Measurements from ENCODE around the gene MAS1. TPM values are rescaled to one million over a fixed set of nuclear protein-coding genes. Genes with fewer than 3 reads are reported as not detected.

MAS1 gene
- total RNA-seq, 2 experiments from 2014 or later: not detected

- H3K4me1 Mint-ChIP-seq: peaks cover 11% of the 10 kb centered on the region
- no peaks in the 10 kb centered on the region for H3K9me3 Mint-ChIP-seq (ENCODE audit: low read depth)
- no peak overlapping the region for H3K27ac Mint-ChIP-seq
These were observed 24.2 kb upstream of the MAS1 start for GRCh38 chr6:159866286-159867247.

GRCh38 chr6:159871241-159871640 lies 19.5 kb upstream of the MAS1 start:
- H3K4me1 Mint-ChIP-seq: peaks cover 5% of the 10 kb centered on the region
- ATAC-seq (no peak), DNase-seq (no peak)
- H3K27me3 Mint-ChIP-seq: peaks cover 9% of the 10 kb centered on the region
- no peaks in the 10 kb centered on the region for H3K36me3 Mint-ChIP-seq
- H3K4me3 Mint-ChIP-seq: no peak overlapping the region
- CTCF ChIA-PET: no interaction called here
- no peaks in the 10 kb centered on the region for H3K9me3 Mint-ChIP-seq (ENCODE audit: low read depth)
- no peak overlapping the region for H3K27ac Mint-ChIP-seq

More at GRCh38 chr6:159866286-159867247, 24.2 kb upstream of the MAS1 start:
- no peak for DNase-seq
- H3K36me3 Mint-ChIP-seq: no peaks in the 10 kb centered on the region
- no peak overlapping the region for H3K4me3 Mint-ChIP-seq
- CTCF ChIA-PET: no interaction called here
- peaks cover 5% of the 10 kb centered on the region for H3K27me3 Mint-ChIP-seq
- no peak for ATAC-seq

- ATAC-seq: peak; percentile 71
- CTCF ChIA-PET: no interaction called here
- Mint-ChIP-seq H3K4me1 (peaks cover 5% of the 10 kb centered on the region), H3K27ac (no peak overlapping the region), H3K9me3 (ENCODE audit: low read depth) (no peaks in the 10 kb centered on the region), H3K36me3 (no peaks in the 10 kb centered on the region), H3K4me3 (no peak overlapping the region), H3K27me3 (peaks cover 9% of the 10 kb centered on the region)
- peak; percentile 59 for DNase-seq
These were observed 18.9 kb upstream of the MAS1 start for GRCh38 chr6:159871906-159872305.

GRCh38 chr6:159874435-159874834 lies 16.4 kb upstream of the MAS1 start:
- H3K4me1 Mint-ChIP-seq: peaks cover 5% of the 10 kb centered on the region
- H3K9me3 Mint-ChIP-seq (ENCODE audit: low read depth): no peaks in the 10 kb centered on the region
- H3K4me3 Mint-ChIP-seq: no peak overlapping the region
- ATAC-seq (no peak), DNase-seq (no peak)
- H3K27ac Mint-ChIP-seq: no peak overlapping the region
- CTCF ChIA-PET: no interaction called here
- H3K27me3 Mint-ChIP-seq: peaks cover 4% of the 10 kb centered on the region
- no peaks in the 10 kb centered on the region for H3K36me3 Mint-ChIP-seq

- peaks cover 4% of the 10 kb centered on the region for H3K27me3 Mint-ChIP-seq
- no peaks in the 10 kb centered on the region for H3K36me3 Mint-ChIP-seq
- H3K9me3 Mint-ChIP-seq (ENCODE audit: low read depth): no peaks in the 10 kb centered on the region
- H3K27ac Mint-ChIP-seq: no peak overlapping the region
- DNase-seq (no peak), ATAC-seq (no peak)
- H3K4me3 Mint-ChIP-seq: no peak overlapping the region
- CTCF ChIA-PET: no interaction called here
- H3K4me1 Mint-ChIP-seq: peaks cover 5% of the 10 kb centered on the region
These were observed 15.6 kb upstream of the MAS1 start for GRCh38 chr6:159875194-159875593.

- CTCF ChIA-PET: no interaction called here
- Mint-ChIP-seq H3K4me3 (no peak overlapping the region), H3K9me3 (ENCODE audit: low read depth) (no peaks in the 10 kb centered on the region), H3K27me3 (peaks cover 4% of the 10 kb centered on the region), H3K4me1 (peaks cover 5% of the 10 kb centered on the region), H3K36me3 (no peaks in the 10 kb centered on the region), H3K27ac (no peak overlapping the region)
- DNase-seq (no peak), ATAC-seq (no peak)
These were observed 14.5 kb upstream of the MAS1 start for GRCh38 chr6:159876242-159876641.

- DNase-seq (no peak), ATAC-seq (no peak)
- no peaks in the 10 kb centered on the region for H3K9me3 Mint-ChIP-seq (ENCODE audit: low read depth)
- H3K27me3 Mint-ChIP-seq: peaks cover 8% of the 10 kb centered on the region
- H3K4me3 Mint-ChIP-seq: no peak overlapping the region
- no peak overlapping the region for H3K27ac Mint-ChIP-seq
- CTCF ChIA-PET: no interaction called here
- no peaks in the 10 kb centered on the region for H3K36me3 Mint-ChIP-seq
- H3K4me1 Mint-ChIP-seq: no peaks in the 10 kb centered on the region
These were observed 13.5 kb upstream of the MAS1 start for GRCh38 chr6:159877256-159877808.

- no peak for ATAC-seq
- peaks cover 11% of the 10 kb centered on the region for H3K27me3 Mint-ChIP-seq
- CTCF ChIA-PET: no interaction called here
These were observed 12.4 kb upstream of the MAS1 start for GRCh38 chr6:159878341-159878740.

GRCh38 chr6:159879856-159880255 lies 10.9 kb upstream of the MAS1 start:
- ATAC-seq (no peak), DNase-seq (peak; percentile 1)
- no peaks in the 10 kb centered on the region for H3K9me3 Mint-ChIP-seq (ENCODE audit: low read depth)
- CTCF ChIA-PET: no interaction called here
- H3K27me3 Mint-ChIP-seq: peaks cover 11% of the 10 kb centered on the region
- H3K27ac Mint-ChIP-seq: no peak overlapping the region
- no peaks in the 10 kb centered on the region for H3K4me1 Mint-ChIP-seq
- no peak overlapping the region for H3K4me3 Mint-ChIP-seq
- H3K36me3 Mint-ChIP-seq: no peaks in the 10 kb centered on the region

More at GRCh38 chr6:159878341-159878740, 12.4 kb upstream of the MAS1 start:
- H3K4me1 Mint-ChIP-seq: no peaks in the 10 kb centered on the region
- no peak overlapping the region for H3K4me3 Mint-ChIP-seq
- no peaks in the 10 kb centered on the region for H3K36me3 Mint-ChIP-seq
- no peak for DNase-seq
- H3K27ac Mint-ChIP-seq: no peak overlapping the region
- H3K9me3 Mint-ChIP-seq (ENCODE audit: low read depth): no peaks in the 10 kb centered on the region

GRCh38 chr6:159880412-159880975 lies 10.3 kb upstream of the MAS1 start:
- no peaks in the 10 kb centered on the region for H3K9me3 Mint-ChIP-seq (ENCODE audit: low read depth)
- CTCF ChIA-PET: no interaction called here
- no peaks in the 10 kb centered on the region for H3K4me1 Mint-ChIP-seq
- no peaks in the 10 kb centered on the region for H3K36me3 Mint-ChIP-seq
- H3K27ac Mint-ChIP-seq: no peak overlapping the region
- no peak overlapping the region for H3K4me3 Mint-ChIP-seq
- no peak for ATAC-seq
- peaks cover 10% of the 10 kb centered on the region for H3K27me3 Mint-ChIP-seq
- DNase-seq: peak; percentile 12

GRCh38 chr6:159884720-159885119 lies 6.1 kb upstream of the MAS1 start:
- Mint-ChIP-seq H3K27ac (no peak overlapping the region), H3K4me1 (no peaks in the 10 kb centered on the region), H3K27me3 (peaks cover 39% of the 10 kb centered on the region), H3K4me3 (no peak overlapping the region), H3K9me3 (ENCODE audit: low read depth) (no peaks in the 10 kb centered on the region), H3K36me3 (no peaks in the 10 kb centered on the region)
- ATAC-seq (no peak), DNase-seq (no peak)
- CTCF ChIA-PET: no interaction called here

- Mint-ChIP-seq H3K4me3 (no peak overlapping the region), H3K36me3 (no peaks in the 10 kb centered on the region), H3K9me3 (ENCODE audit: low read depth) (no peaks in the 10 kb centered on the region), H3K4me1 (no peaks in the 10 kb centered on the region), H3K27ac (no peak overlapping the region), H3K27me3 (peaks cover 54% of the 10 kb centered on the region)
- no peak for DNase-seq
- ATAC-seq: no peak
- CTCF ChIA-PET: no interaction called here
These were observed 4.5 kb upstream of the MAS1 start for GRCh38 chr6:159886270-159886669.

- Mint-ChIP-seq H3K27ac (no peak overlapping the region), H3K4me1 (no peaks in the 10 kb centered on the region), H3K36me3 (no peaks in the 10 kb centered on the region), H3K9me3 (ENCODE audit: low read depth) (no peaks in the 10 kb centered on the region), H3K27me3 (peaks cover 61% of the 10 kb centered on the region), H3K4me3 (no peak overlapping the region)
- DNase-seq: no peak
- CTCF ChIA-PET: no interaction called here
- no peak for ATAC-seq
These were observed 3.6 kb upstream of the MAS1 start for GRCh38 chr6:159887146-159887545.

- peaks cover 63% of the 10 kb centered on the region for H3K27me3 Mint-ChIP-seq
- H3K9me3 Mint-ChIP-seq (ENCODE audit: low read depth): no peaks in the 10 kb centered on the region
- H3K4me1 Mint-ChIP-seq: no peaks in the 10 kb centered on the region
- DNase-seq: no peak
- CTCF ChIA-PET: no interaction called here
- no peak overlapping the region for H3K4me3 Mint-ChIP-seq
- no peaks in the 10 kb centered on the region for H3K36me3 Mint-ChIP-seq
- no peak for ATAC-seq
- H3K27ac Mint-ChIP-seq: no peak overlapping the region
These were observed 3.0 kb upstream of the MAS1 start for GRCh38 chr6:159887761-159888160.

All from activated CD8-positive, alpha-beta memory T cell treated with anti-CD3 and anti-CD28 coated beads, Interleukin-2, amount 10 ng/mL, durations not matched to agents 7 days and 5 days (primary cell).